Omental fat pad (tissue), 4 donors: Measurements from ENCODE around the gene CEP170B. TPM values are rescaled to one million over a fixed set of nuclear protein-coding genes. Genes with fewer than 3 reads are reported as not detected.

Experiments
- ATAC-seq: fragments of 150-250 bp; one replicate; pipeline ENCODE4 v1.9.1; 2016; ENCODE audit warnings: mild to moderate bottlenecking, moderate library complexity; ENCODE audit not compliant: low FRiP score
- DNase-seq: peaks from one replicate; pipeline ENCODE4 v3.0.0-alpha.2; 2019; ENCODE audit warnings: low spot score
- CTCF ChIP-seq, 3 donors: fragments of 450-650 bp; IDR thresholded peaks; one replicate each; pipeline ENCODE4 v1.5.1; 2016 to 2017; ENCODE audit warnings: antibody characterized with exemption in 3 of 3, mild to moderate bottlenecking in 3 of 3, moderate library complexity in 2 of 3
- total RNA-seq, 4 donors: library from RNA; depleted of rRNA; stranded (reverse); fragments of >200 nt; gene quantifications; one replicate each; pipeline ENCODE4 v1.1.0, GENCODE V29; 2016

Gene CEP170B
- total RNA-seq, 4 donors from 2014 or later, result 5.5 to 29.3 (median 13.0) TPM

- DNase-seq (no peak), ATAC-seq (no peak)
- TF ChIP-seq CTCF (IDR thresholded peaks at IDR 0.05), result no peak
Observed at GRCh38 chr14:104894331-104895206, 29.5 kb downstream of the CEP170B start.

GRCh38 chr14:104895207-104895785 is 30.2 kb downstream of the CEP170B start:
- TF ChIP-seq CTCF (IDR thresholded peaks at IDR 0.05), result no peak
- no peak for ATAC-seq
- no peak for DNase-seq

GRCh38 chr14:104895786-104896661 is 31.0 kb downstream of the CEP170B start:
- ATAC-seq (peak; percentile 15), DNase-seq (no peak)
- no peak for TF ChIP-seq CTCF (IDR thresholded peaks at IDR 0.05)

- TF ChIP-seq CTCF (IDR thresholded peaks at IDR 0.05), result no peak
Observed at GRCh38 chr14:104897330-104898194, 32.5 kb downstream of the CEP170B start.

GRCh38 chr14:104898195-104898558 is 33.1 kb downstream of the CEP170B start:
- no peak for DNase-seq
- no peak for ATAC-seq
- no peak for TF ChIP-seq CTCF (IDR thresholded peaks at IDR 0.05)

More at GRCh38 chr14:104897330-104898194, 32.5 kb downstream of the CEP170B start:
- ATAC-seq (no peak), DNase-seq (no peak)

GRCh38 chr14:104898870-104899510 is 33.9 kb downstream of the CEP170B start:
- no peak for TF ChIP-seq CTCF (IDR thresholded peaks at IDR 0.05)
- DNase-seq (no peak), ATAC-seq (no peak)
